Thyroid gland (tissue), 4 donors: ENCODE results near the gene CXCL12.

Experiments
- CTCF ChIP-seq, 6 experiments: fragments of 200-600 bp in 3 of 6; fragments of 450-650 bp in 3 of 6; sonication (generic) in 3 of 6; IDR thresholded peaks; one replicate each; pipeline ENCODE4 v1.5.1; 2016 to 2019; ENCODE audit warnings: antibody characterized with exemption in 6 of 6, mild to moderate bottlenecking in 2 of 6, inconsistent platforms in 1 of 6, moderate library complexity in 1 of 6
- POLR2A ChIP-seq, 2 donors: fragments of 450-650 bp; IDR thresholded peaks; one replicate each; pipeline ENCODE4 v1.6.1; 2017; ENCODE audit warnings: antibody characterized with exemption in 2 of 2, mild to moderate bottlenecking in 2 of 2, moderate library complexity in 1 of 2

GRCh38 chr10:44417761-44418160 lies 32.9 kb upstream of the CXCL12 start:
- TF ChIP-seq CTCF (IDR thresholded peaks at IDR 0.05): no peak
- no peak for TF ChIP-seq POLR2A (IDR thresholded peaks at IDR 0.05)
